Measurements from ENCODE around the gene DHX57. TPM values are rescaled to one million over a fixed set of nuclear protein-coding genes. Genes with fewer than 3 reads are reported as not detected.

DHX57 gene
- total RNA-seq, 6 experiments from 2014 or later, result 16.4 to 24.1 (median 20.4) TPM

GRCh38 chr2:38815936-38816335 lies 59.8 kb downstream of the DHX57 start:
- TF ChIP-seq CTCF (IDR thresholded peaks at IDR 0.05), result no peak
- no peak for DNase-seq
- no peaks in the 10 kb centered on the region; the same call in 1 of the 2 replicates for H3K27me3 Mint-ChIP-seq (ENCODE audit: insufficient read depth)
- no peak overlapping the region for H3K27ac Mint-ChIP-seq
- no peak overlapping the region for H3K4me3 Mint-ChIP-seq
- H3K4me1 Mint-ChIP-seq (ENCODE audit: low read depth), result no peaks in the 10 kb centered on the region
- no peaks in the 10 kb centered on the region for H3K9me3 Mint-ChIP-seq
- peaks cover 20% of the 10 kb centered on the region for H3K36me3 Mint-ChIP-seq (ENCODE audit: low read depth)

GRCh38 chr2:38810488-38810887 lies 65.2 kb downstream of the DHX57 start:
- Mint-ChIP-seq H3K9me3 (no peaks in the 10 kb centered on the region), H3K4me1 (ENCODE audit: low read depth) (no peaks in the 10 kb centered on the region), H3K4me3 (no peak overlapping the region), H3K36me3 (ENCODE audit: low read depth) (peaks cover 16% of the 10 kb centered on the region), H3K27me3 (ENCODE audit: insufficient read depth) (no peaks in the 10 kb centered on the region; the same call in 1 of the 2 replicates), H3K27ac (no peak overlapping the region)
- DNase-seq, result no peak
- no peak for TF ChIP-seq CTCF (IDR thresholded peaks at IDR 0.05)

GRCh38 chr2:38808677-38809076 lies 67.1 kb downstream of the DHX57 start:
- DNase-seq, result no peak
- Mint-ChIP-seq H3K4me1 (ENCODE audit: low read depth) (no peaks in the 10 kb centered on the region), H3K4me3 (no peak overlapping the region), H3K27ac (no peak overlapping the region), H3K9me3 (no peaks in the 10 kb centered on the region), H3K36me3 (ENCODE audit: low read depth) (peaks cover 16% of the 10 kb centered on the region), H3K27me3 (ENCODE audit: insufficient read depth) (no peaks in the 10 kb centered on the region; the same call in 1 of the 2 replicates)
- no peak for TF ChIP-seq CTCF (IDR thresholded peaks at IDR 0.05)

GRCh38 chr2:38806733-38807059 lies 69.0 kb downstream of the DHX57 start:
- DNase-seq, result no peak
- no peaks in the 10 kb centered on the region; the same call in 1 of the 2 replicates for H3K27me3 Mint-ChIP-seq (ENCODE audit: insufficient read depth)
- H3K36me3 Mint-ChIP-seq (ENCODE audit: low read depth), result peaks cover 15% of the 10 kb centered on the region

GRCh38 chr2:38806015-38806732 lies 69.6 kb downstream of the DHX57 start:
- TF ChIP-seq CTCF (IDR thresholded peaks at IDR 0.05), result no peak
- DNase-seq, result no peak

More at GRCh38 chr2:38806733-38807059, 69.0 kb downstream of the DHX57 start:
- Mint-ChIP-seq H3K4me1 (ENCODE audit: low read depth) (no peaks in the 10 kb centered on the region), H3K4me3 (no peak overlapping the region), H3K27ac (no peak overlapping the region), H3K9me3 (no peaks in the 10 kb centered on the region)
- no peak for TF ChIP-seq CTCF (IDR thresholded peaks at IDR 0.05)

More at GRCh38 chr2:38806015-38806732, 69.6 kb downstream of the DHX57 start:
- H3K27ac Mint-ChIP-seq, result no peak overlapping the region
- peaks cover 10% of the 10 kb centered on the region for H3K36me3 Mint-ChIP-seq (ENCODE audit: low read depth)
- H3K4me3 Mint-ChIP-seq, result no peak overlapping the region
- no peaks in the 10 kb centered on the region; the same call in 1 of the 2 replicates for H3K27me3 Mint-ChIP-seq (ENCODE audit: insufficient read depth)
- H3K4me1 Mint-ChIP-seq (ENCODE audit: low read depth), result no peaks in the 10 kb centered on the region
- no peaks in the 10 kb centered on the region for H3K9me3 Mint-ChIP-seq

All from HFFc6 (cell line).